HepG2 (cell line): Measurements from ENCODE around the gene ZNF845. TPM values are rescaled to one million over a fixed set of nuclear protein-coding genes. Genes with fewer than 3 reads are reported as not detected.

Experiments
- GATA4 ChIP-seq: sonication (generic); IDR thresholded peaks from 2 replicates; pipeline ENCODE4 v1.6.1; 2016; ENCODE audit warnings: antibody characterized with exemption, low read depth, borderline replicate concordance
- ISX ChIP-seq: sonication (generic); formaldehyde crosslinking; conservative IDR thresholded peaks from 2 replicates; pipeline ENCODE4 v1.5.0; 2020; ENCODE audit warnings: missing genetic modification reagents
- KAT8 ChIP-seq: IDR thresholded peaks from 2 replicates; pipeline ENCODE4 v1.6.1; 2016; ENCODE audit warnings: missing genetic modification reagents, missing compliant biosample characterization
- KDM1A ChIP-seq: IDR thresholded peaks from 2 replicates; pipeline ENCODE4 v1.6.1; 2016; ENCODE audit warnings: missing compliant biosample characterization
- PHF20 ChIP-seq: sonication (generic); formaldehyde crosslinking; IDR thresholded peaks from 2 replicates; pipeline ENCODE4 v1.5.0; 2020; ENCODE audit warnings: mild to moderate bottlenecking, missing genetic modification reagents
- RBAK ChIP-seq: sonication (generic); formaldehyde crosslinking; IDR thresholded peaks from 2 replicates; pipeline ENCODE4 v1.5.1; 2020; ENCODE audit warnings: mild to moderate bottlenecking, missing genetic modification reagents
- TAF15 ChIP-seq: fragments of 200-400 bp; formaldehyde crosslinking; IDR thresholded peaks from one replicate; pipeline ENCODE4 v1.6.1; 2018; ENCODE audit warnings: mild to moderate bottlenecking, low read depth, low read length; ENCODE audit not compliant: poor library complexity, severe bottlenecking
- THAP11 ChIP-seq: IDR thresholded peaks from 2 replicates; pipeline ENCODE4 v1.6.1; 2016; ENCODE audit warnings: missing biosample characterization, missing genetic modification reagents
- polyA plus RNA-seq, 8 experiments: library from polyadenylated mRNA; depleted of rRNA in 3 of 8; stranded (reverse) in 7 of 8; unstranded in 1 of 8; fragments of >200 nt; fragmentation: Illumina TruSeq in 4 of 8; extraction: Trizol in 4 of 8; gene quantifications; 2 replicates each; pipeline versions ENCODE4 v1.2.1 to v1.2.3, GENCODE V29; 2011 to 2016; ENCODE audit warnings: low read depth in 4 of 8, missing spikeins in 1 of 8, mixed read lengths in 1 of 8; ENCODE audit not compliant: insufficient read depth in 1 of 8
- total RNA-seq, 5 experiments: library from RNA; depleted of rRNA; stranded (reverse); fragments of >200 nt; fragmentation: Illumina TruSeq; extraction: Trizol; gene quantifications; 2 replicates each; pipeline ENCODE4 v1.2.3, GENCODE V29; 2016; ENCODE audit warnings: low read depth in 1 of 5
- TF ChIP-seq, protein P1 (sequence below): sonication (generic); formaldehyde crosslinking; conservative IDR thresholded peaks from 2 replicates; pipeline ENCODE4 v1.4.0; 2020; ENCODE audit warnings: mild to moderate bottlenecking, missing genetic modification reagents, moderate library complexity
- TF ChIP-seq, protein P2 (sequence below): sonication (generic); formaldehyde crosslinking; IDR thresholded peaks from 2 replicates; pipeline ENCODE4 v1.5.1; 2020; ENCODE audit warnings: mild to moderate bottlenecking, missing genetic modification reagents, moderate library complexity
- TF ChIP-seq, protein P3 (sequence below): sonication (generic); formaldehyde crosslinking; IDR thresholded peaks from 2 replicates; pipeline ENCODE4 v1.5.0; 2020; ENCODE audit warnings: mild to moderate bottlenecking, missing genetic modification reagents, borderline replicate concordance
- TF ChIP-seq, protein P4 (sequence below): sonication (generic); formaldehyde crosslinking; conservative IDR thresholded peaks from 2 replicates; pipeline ENCODE4 v1.4.0; 2020; ENCODE audit warnings: missing genetic modification reagents

ZNF845 gene
- total and polyA plus RNA-seq, 2 of the 13 experiments (the other 11 are each of a cell fraction or from before 2014, with no cell fraction given), result 1.7 to 9.6 TPM

DNA sequence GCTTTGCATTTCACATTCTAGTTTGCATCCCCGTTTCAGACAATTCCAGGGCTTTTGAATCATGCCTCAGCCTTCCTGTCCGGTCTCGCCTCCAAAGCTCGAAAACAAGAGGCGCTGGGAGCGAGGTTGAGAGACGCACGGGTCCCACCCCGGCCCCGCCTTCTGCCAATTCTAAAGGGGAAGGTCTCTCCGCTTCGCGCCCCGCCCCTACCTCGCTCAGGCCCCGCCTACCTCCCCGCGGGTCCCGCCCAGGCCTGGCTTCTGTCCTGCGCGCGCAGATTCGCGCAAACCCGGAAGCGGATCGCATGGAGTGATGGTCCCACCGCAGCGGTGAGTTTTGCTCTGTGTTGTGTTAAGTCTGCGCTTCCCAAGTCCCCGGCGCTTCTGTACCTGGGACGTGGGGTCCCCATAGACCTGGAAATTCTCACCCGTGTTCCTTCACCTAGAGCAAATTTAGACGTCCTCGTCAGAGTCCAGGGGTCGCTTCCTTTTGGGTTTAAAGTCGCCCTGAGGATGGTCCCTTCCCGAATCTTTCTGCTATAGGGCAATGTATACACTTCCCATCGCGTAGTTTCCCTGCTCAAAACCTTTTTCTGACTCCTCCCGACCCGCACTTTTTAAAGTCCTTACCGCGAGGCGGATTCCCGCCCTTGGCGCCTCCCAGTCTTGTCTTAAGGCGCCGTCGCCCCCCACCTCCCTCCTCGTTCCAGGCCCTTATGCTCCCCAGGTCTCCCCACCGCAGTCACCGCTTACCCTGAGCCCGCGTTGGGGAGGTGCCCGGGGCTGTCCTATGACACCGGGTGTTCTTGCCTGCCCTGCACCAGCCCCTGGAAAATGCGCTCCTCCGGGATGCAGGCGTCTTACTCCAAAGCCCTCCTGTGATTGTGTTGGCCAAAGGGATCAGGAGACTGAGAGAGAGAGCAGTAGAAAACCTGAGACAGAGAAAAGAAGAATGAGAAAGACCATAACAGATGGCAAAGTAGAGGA, at the start of gene ZNF845 (continued):
- TF ChIP-seq, protein P1, sequence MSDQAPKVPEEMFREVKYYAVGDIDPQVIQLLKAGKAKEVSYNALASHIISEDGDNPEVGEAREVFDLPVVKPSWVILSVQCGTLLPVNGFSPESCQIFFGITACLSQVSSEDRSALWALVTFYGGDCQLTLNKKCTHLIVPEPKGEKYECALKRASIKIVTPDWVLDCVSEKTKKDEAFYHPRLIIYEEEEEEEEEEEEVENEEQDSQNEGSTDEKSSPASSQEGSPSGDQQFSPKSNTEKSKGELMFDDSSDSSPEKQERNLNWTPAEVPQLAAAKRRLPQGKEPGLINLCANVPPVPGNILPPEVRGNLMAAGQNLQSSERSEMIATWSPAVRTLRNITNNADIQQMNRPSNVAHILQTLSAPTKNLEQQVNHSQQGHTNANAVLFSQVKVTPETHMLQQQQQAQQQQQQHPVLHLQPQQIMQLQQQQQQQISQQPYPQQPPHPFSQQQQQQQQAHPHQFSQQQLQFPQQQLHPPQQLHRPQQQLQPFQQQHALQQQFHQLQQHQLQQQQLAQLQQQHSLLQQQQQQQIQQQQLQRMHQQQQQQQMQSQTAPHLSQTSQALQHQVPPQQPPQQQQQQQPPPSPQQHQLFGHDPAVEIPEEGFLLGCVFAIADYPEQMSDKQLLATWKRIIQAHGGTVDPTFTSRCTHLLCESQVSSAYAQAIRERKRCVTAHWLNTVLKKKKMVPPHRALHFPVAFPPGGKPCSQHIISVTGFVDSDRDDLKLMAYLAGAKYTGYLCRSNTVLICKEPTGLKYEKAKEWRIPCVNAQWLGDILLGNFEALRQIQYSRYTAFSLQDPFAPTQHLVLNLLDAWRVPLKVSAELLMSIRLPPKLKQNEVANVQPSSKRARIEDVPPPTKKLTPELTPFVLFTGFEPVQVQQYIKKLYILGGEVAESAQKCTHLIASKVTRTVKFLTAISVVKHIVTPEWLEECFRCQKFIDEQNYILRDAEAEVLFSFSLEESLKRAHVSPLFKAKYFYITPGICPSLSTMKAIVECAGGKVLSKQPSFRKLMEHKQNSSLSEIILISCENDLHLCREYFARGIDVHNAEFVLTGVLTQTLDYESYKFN, result no peak
- TF ChIP-seq, protein P2, sequence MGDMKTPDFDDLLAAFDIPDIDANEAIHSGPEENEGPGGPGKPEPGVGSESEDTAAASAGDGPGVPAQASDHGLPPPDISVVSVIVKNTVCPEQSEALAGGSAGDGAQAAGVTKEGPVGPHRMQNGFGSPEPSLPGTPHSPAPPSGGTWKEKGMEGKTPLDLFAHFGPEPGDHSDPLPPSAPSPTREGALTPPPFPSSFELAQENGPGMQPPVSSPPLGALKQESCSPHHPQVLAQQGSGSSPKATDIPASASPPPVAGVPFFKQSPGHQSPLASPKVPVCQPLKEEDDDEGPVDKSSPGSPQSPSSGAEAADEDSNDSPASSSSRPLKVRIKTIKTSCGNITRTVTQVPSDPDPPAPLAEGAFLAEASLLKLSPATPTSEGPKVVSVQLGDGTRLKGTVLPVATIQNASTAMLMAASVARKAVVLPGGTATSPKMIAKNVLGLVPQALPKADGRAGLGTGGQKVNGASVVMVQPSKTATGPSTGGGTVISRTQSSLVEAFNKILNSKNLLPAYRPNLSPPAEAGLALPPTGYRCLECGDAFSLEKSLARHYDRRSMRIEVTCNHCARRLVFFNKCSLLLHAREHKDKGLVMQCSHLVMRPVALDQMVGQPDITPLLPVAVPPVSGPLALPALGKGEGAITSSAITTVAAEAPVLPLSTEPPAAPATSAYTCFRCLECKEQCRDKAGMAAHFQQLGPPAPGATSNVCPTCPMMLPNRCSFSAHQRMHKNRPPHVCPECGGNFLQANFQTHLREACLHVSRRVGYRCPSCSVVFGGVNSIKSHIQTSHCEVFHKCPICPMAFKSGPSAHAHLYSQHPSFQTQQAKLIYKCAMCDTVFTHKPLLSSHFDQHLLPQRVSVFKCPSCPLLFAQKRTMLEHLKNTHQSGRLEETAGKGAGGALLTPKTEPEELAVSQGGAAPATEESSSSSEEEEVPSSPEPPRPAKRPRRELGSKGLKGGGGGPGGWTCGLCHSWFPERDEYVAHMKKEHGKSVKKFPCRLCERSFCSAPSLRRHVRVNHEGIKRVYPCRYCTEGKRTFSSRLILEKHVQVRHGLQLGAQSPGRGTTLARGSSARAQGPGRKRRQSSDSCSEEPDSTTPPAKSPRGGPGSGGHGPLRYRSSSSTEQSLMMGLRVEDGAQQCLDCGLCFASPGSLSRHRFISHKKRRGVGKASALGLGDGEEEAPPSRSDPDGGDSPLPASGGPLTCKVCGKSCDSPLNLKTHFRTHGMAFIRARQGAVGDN, result peak; percentile 70
- TF ChIP-seq, protein P3, sequence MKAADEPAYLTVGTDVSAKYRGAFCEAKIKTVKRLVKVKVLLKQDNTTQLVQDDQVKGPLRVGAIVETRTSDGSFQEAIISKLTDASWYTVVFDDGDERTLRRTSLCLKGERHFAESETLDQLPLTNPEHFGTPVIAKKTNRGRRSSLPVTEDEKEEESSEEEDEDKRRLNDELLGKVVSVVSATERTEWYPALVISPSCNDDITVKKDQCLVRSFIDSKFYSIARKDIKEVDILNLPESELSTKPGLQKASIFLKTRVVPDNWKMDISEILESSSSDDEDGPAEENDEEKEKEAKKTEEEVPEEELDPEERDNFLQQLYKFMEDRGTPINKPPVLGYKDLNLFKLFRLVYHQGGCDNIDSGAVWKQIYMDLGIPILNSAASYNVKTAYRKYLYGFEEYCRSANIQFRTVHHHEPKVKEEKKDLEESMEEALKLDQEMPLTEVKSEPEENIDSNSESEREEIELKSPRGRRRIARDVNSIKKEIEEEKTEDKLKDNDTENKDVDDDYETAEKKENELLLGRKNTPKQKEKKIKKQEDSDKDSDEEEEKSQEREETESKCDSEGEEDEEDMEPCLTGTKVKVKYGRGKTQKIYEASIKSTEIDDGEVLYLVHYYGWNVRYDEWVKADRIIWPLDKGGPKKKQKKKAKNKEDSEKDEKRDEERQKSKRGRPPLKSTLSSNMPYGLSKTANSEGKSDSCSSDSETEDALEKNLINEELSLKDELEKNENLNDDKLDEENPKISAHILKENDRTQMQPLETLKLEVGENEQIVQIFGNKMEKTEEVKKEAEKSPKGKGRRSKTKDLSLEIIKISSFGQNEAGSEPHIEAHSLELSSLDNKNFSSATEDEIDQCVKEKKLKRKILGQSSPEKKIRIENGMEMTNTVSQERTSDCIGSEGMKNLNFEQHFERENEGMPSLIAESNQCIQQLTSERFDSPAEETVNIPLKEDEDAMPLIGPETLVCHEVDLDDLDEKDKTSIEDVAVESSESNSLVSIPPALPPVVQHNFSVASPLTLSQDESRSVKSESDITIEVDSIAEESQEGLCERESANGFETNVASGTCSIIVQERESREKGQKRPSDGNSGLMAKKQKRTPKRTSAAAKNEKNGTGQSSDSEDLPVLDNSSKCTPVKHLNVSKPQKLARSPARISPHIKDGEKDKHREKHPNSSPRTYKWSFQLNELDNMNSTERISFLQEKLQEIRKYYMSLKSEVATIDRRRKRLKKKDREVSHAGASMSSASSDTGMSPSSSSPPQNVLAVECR (CRISPR knock-in tag), result peak; percentile 89
- no peak for TF ChIP-seq RBAK
- no peak for TF ChIP-seq TAF15
- TF ChIP-seq ISX (CRISPR knock-in tag), result no peak
- peak; percentile 62; the same call in 1 of the 2 replicates for TF ChIP-seq GATA4
- no peak for TF ChIP-seq KDM1A (CRISPR knock-in tag)
- TF ChIP-seq, protein P4, sequence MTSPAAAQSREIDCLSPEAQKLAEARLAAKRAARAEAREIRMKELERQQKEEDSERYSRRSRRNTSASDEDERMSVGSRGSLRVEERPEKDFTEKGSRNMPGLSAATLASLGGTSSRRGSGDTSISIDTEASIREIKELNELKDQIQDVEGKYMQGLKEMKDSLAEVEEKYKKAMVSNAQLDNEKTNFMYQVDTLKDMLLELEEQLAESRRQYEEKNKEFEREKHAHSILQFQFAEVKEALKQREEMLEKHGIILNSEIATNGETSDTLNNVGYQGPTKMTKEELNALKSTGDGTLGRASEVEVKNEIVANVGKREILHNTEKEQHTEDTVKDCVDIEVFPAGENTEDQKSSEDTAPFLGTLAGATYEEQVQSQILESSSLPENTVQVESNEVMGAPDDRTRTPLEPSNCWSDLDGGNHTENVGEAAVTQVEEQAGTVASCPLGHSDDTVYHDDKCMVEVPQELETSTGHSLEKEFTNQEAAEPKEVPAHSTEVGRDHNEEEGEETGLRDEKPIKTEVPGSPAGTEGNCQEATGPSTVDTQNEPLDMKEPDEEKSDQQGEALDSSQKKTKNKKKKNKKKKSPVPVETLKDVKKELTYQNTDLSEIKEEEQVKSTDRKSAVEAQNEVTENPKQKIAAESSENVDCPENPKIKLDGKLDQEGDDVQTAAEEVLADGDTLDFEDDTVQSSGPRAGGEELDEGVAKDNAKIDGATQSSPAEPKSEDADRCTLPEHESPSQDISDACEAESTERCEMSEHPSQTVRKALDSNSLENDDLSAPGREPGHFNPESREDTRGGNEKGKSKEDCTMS (CRISPR knock-in tag), result no peak
- TF ChIP-seq KAT8, result peak; percentile 84
- peak; percentile 75 for TF ChIP-seq THAP11 (CRISPR knock-in tag)
- TF ChIP-seq PHF20 (CRISPR knock-in tag), result peak; percentile 79
